Neural cell (in vitro differentiated cells): ENCODE measurements around the gene ENOX1.

ENCODE experiments used
- REST ChIP-seq: IDR thresholded peaks from 2 replicates; pipeline ENCODE4 v1.6.1; 2012; ENCODE audit warnings: borderline replicate concordance
- TF ChIP-seq, protein P1 (sequence below): fragments of 450-650 bp; IDR thresholded peaks from 2 replicates; pipeline ENCODE4 v1.5.1; 2014; ENCODE audit warnings: antibody characterized with exemption, mild to moderate bottlenecking, moderate library complexity; ENCODE audit not compliant: poor library complexity, severe bottlenecking

GRCh38 chr13:43324129-43324528 is 462.6 kb downstream of the ENOX1 start:
- TF ChIP-seq, protein P1, sequence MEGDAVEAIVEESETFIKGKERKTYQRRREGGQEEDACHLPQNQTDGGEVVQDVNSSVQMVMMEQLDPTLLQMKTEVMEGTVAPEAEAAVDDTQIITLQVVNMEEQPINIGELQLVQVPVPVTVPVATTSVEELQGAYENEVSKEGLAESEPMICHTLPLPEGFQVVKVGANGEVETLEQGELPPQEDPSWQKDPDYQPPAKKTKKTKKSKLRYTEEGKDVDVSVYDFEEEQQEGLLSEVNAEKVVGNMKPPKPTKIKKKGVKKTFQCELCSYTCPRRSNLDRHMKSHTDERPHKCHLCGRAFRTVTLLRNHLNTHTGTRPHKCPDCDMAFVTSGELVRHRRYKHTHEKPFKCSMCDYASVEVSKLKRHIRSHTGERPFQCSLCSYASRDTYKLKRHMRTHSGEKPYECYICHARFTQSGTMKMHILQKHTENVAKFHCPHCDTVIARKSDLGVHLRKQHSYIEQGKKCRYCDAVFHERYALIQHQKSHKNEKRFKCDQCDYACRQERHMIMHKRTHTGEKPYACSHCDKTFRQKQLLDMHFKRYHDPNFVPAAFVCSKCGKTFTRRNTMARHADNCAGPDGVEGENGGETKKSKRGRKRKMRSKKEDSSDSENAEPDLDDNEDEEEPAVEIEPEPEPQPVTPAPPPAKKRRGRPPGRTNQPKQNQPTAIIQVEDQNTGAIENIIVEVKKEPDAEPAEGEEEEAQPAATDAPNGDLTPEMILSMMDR = no peak
- no peak for TF ChIP-seq REST
